KMS-11 (cell line): Measurements from ENCODE around the gene IGF1.

ENCODE experiments used
- H2AFZ ChIP-seq: fragments of 200-600 bp; sonication (generic); 2 replicates; pipeline ENCODE4 v1.6.1; 2016; ENCODE audit warnings: antibody characterized with exemption, mixed run types, low read depth
- H3K27ac ChIP-seq: fragments of 200-600 bp; sonication (generic); 2 replicates; pipeline ENCODE4 v1.6.1; 2016; ENCODE audit warnings: mild to moderate bottlenecking, mixed run types
- H3K27me3 ChIP-seq: fragments of 200-600 bp; sonication (generic); 2 replicates; pipeline ENCODE4 v1.6.1; 2017; ENCODE audit warnings: mild to moderate bottlenecking, low read depth, mixed run types, moderate library complexity; ENCODE audit not compliant: insufficient read depth
- H3K36me3 ChIP-seq: fragments of 200-600 bp; sonication (generic); 2 replicates; pipeline ENCODE4 v1.6.1; 2017; ENCODE audit warnings: mild to moderate bottlenecking, mixed run types; ENCODE audit not compliant: insufficient read depth
- H3K4me1 ChIP-seq: fragments of 200-600 bp; sonication (generic); 2 replicates; pipeline ENCODE4 v1.6.1; 2016; ENCODE audit warnings: mild to moderate bottlenecking, low read depth, mixed run types; ENCODE audit not compliant: poor library complexity, severe bottlenecking
- H3K4me2 ChIP-seq: fragments of 200-600 bp; sonication (generic); 2 replicates; pipeline ENCODE4 v1.7.0; 2016; ENCODE audit warnings: mild to moderate bottlenecking, mixed run types
- H3K4me3 ChIP-seq: fragments of 200-600 bp; sonication (generic); IDR thresholded peaks from 2 replicates; pipeline ENCODE4 v1.6.1; 2017; ENCODE audit warnings: low read depth, low read length, mixed read lengths; ENCODE audit not compliant: insufficient read depth
- H3K79me2 ChIP-seq: fragments of 200-600 bp; sonication (generic); 2 replicates; pipeline ENCODE4 v1.6.1; 2016; ENCODE audit warnings: low read depth, mixed run types; ENCODE audit not compliant: insufficient read depth
- H3K9ac ChIP-seq: fragments of 200-600 bp; sonication (generic); 2 replicates; pipeline ENCODE4 v1.6.1; 2016; ENCODE audit warnings: mild to moderate bottlenecking, mixed run types
- H4K20me1 ChIP-seq: fragments of 200-600 bp; sonication (generic); 2 replicates; pipeline ENCODE4 v1.6.1; 2016; ENCODE audit warnings: mild to moderate bottlenecking, mixed run types; ENCODE audit not compliant: insufficient read depth
- CTCF ChIP-seq: fragments of 200-600 bp; sonication (generic); conservative IDR thresholded peaks from 2 replicates; pipeline ENCODE4 v1.6.1; 2017; ENCODE audit warnings: low read depth, mild to moderate bottlenecking, antibody characterized with exemption, low read length, moderate library complexity, mixed read lengths

Gene IGF1

GRCh38 chr12:102408487-102409297 lies 71.7 kb downstream of the IGF1 start:
- Histone ChIP-seq H3K4me3 (no peak overlapping the region), H3K27ac (no peak overlapping the region), H3K4me1 (peaks cover 42% of the 10 kb centered on the region), H3K27me3 (no peaks in the 10 kb centered on the region), H3K9ac (no peak overlapping the region), H3K79me2 (no peaks in the 10 kb centered on the region), H3K4me2 (no peak overlapping the region), H2AFZ (no peak overlapping the region), H4K20me1 (no peaks in the 10 kb centered on the region), H3K36me3 (no peaks in the 10 kb centered on the region)
- TF ChIP-seq CTCF = no peak

GRCh38 chr12:102407776-102408486 lies 72.4 kb downstream of the IGF1 start:
- no peak overlapping the region for H3K4me2 ChIP-seq
- H4K20me1 ChIP-seq = no peaks in the 10 kb centered on the region
- H3K27me3 ChIP-seq = no peaks in the 10 kb centered on the region
- no peak overlapping the region for H3K4me3 ChIP-seq
- TF ChIP-seq CTCF = no peak
- H3K4me1 ChIP-seq = peaks cover 42% of the 10 kb centered on the region
- H3K36me3 ChIP-seq = no peaks in the 10 kb centered on the region
- no peak overlapping the region for H3K27ac ChIP-seq
- no peak overlapping the region for H3K9ac ChIP-seq
- H3K79me2 ChIP-seq = no peaks in the 10 kb centered on the region
- no peak overlapping the region for H2AFZ ChIP-seq

GRCh38 chr12:102406033-102406584 lies 74.3 kb downstream of the IGF1 start:
- Histone ChIP-seq H3K27me3 (no peaks in the 10 kb centered on the region), H3K4me2 (peak overlapping the region; percentile 61), H3K9ac (no peak overlapping the region), H2AFZ (peak overlapping the region; percentile 42; the same call in 1 of the 2 replicates), H3K79me2 (no peaks in the 10 kb centered on the region), H4K20me1 (no peaks in the 10 kb centered on the region), H3K4me3 (no peak overlapping the region), H3K4me1 (peaks cover 42% of the 10 kb centered on the region), H3K36me3 (no peaks in the 10 kb centered on the region), H3K27ac (peak overlapping the region; percentile 39)
- TF ChIP-seq CTCF = no peak

- no peak for TF ChIP-seq CTCF
- no peaks in the 10 kb centered on the region for H4K20me1 ChIP-seq
- no peak overlapping the region for H3K4me3 ChIP-seq
- H3K79me2 ChIP-seq = no peaks in the 10 kb centered on the region
- no peak overlapping the region for H3K9ac ChIP-seq
- H3K36me3 ChIP-seq = no peaks in the 10 kb centered on the region
- H2AFZ ChIP-seq = no peak overlapping the region
- H3K27me3 ChIP-seq = no peaks in the 10 kb centered on the region
- no peak overlapping the region for H3K4me2 ChIP-seq
- H3K27ac ChIP-seq = no peak overlapping the region
- H3K4me1 ChIP-seq = peaks cover 8% of the 10 kb centered on the region
Observed at GRCh38 chr12:102401087-102401486, 79.3 kb downstream of the IGF1 start.
